MCF 10A (cell line): Measurements from ENCODE around the gene PRRC2A. TPM values are rescaled to one million over a fixed set of nuclear protein-coding genes. Genes with fewer than 3 reads are reported as not detected.
A peak's percentile ranks its signal among the peaks of the same experiment; 100 is the strongest.

Source experiments
- BruUV-seq: library from RNA; stranded (reverse); fragments of 400-500 nt; replicated peaks from 2 replicates; lab custom pipeline; 2021; lab: Mats Ljungman, UMichigan
- CTCF ChIA-PET: fragments of 300-600 bp; sonication (Branson Sonifier 250); formaldehyde crosslinking; extraction: SDS; loops from one replicate; lab custom pipeline; 2021; ENCODE audit warnings: antibody characterized with exemption, inconsistent platforms; lab: Yijun Ruan, JAX
- POLR2A ChIA-PET: fragments of 300-600, 350-650 bp; sonication (Branson Sonifier 250); formaldehyde crosslinking; extraction: SDS; loops from one replicate; lab custom pipeline; 2020; ENCODE audit warnings: antibody characterized with exemption, inconsistent platforms; lab: Yijun Ruan, JAX
- DNase-seq: peaks from one replicate; pipeline ENCODE4 v3.0.0-alpha.2; 2018; ENCODE audit not compliant: unreplicated experiment
- H3K27ac Mint-ChIP-seq: one replicate; pipeline ENCODE4 v1.8.0; 2022; ENCODE audit warnings: mild to moderate bottlenecking, low read depth, mixed read lengths; ENCODE audit not compliant: unreplicated experiment
- H3K27me3 Mint-ChIP-seq: one replicate; pipeline ENCODE4 v1.8.0; 2022; ENCODE audit warnings: mixed read lengths; ENCODE audit not compliant: insufficient read depth, unreplicated experiment
- H3K36me3 Mint-ChIP-seq: one replicate; pipeline ENCODE4 v1.8.0; 2022; ENCODE audit warnings: mild to moderate bottlenecking, moderate library complexity, mixed read lengths; ENCODE audit not compliant: insufficient read depth, unreplicated experiment
- H3K4me1 Mint-ChIP-seq: one replicate; pipeline ENCODE4 v1.8.0; 2022; ENCODE audit warnings: mixed read lengths; ENCODE audit not compliant: insufficient read depth, unreplicated experiment
- H3K4me3 Mint-ChIP-seq: one replicate; pipeline ENCODE4 v1.8.0; 2022; ENCODE audit warnings: mild to moderate bottlenecking, moderate library complexity, mixed read lengths; ENCODE audit not compliant: unreplicated experiment
- H3K9me3 Mint-ChIP-seq: one replicate; pipeline ENCODE4 v1.8.0; 2022; ENCODE audit warnings: mixed read lengths; ENCODE audit not compliant: unreplicated experiment
- CTCF ChIP-seq: fragments of 200-600 bp; IDR thresholded peaks from one replicate; pipeline ENCODE4 v1.8.0; 2022; ENCODE audit warnings: antibody characterized with exemption, mild to moderate bottlenecking; ENCODE audit not compliant: unreplicated experiment
- intact Hi-C: fragments of 100-400 bp; cut with micrococcal nuclease; formaldehyde crosslinking; loops from 2 replicates; pipeline ENCODE4 v1.14.1; 2022
- total RNA-seq: library from RNA; stranded (reverse); gene quantifications from 2 replicates; pipeline ENCODE4 v1.2.3, GENCODE V29; 2022

PRRC2A gene
- total RNA-seq, 1 experiment from 2014 or later: 247 TPM

- POLR2A ChIA-PET: interaction anchor here (0.8 to 1.1 kb wide), 2 partner anchors 20 to 23 kb away, joined by 3 to 6 read pairs; partner anchors contain the start of gene GPANK1
- no peak overlapping the region for H3K27ac Mint-ChIP-seq
- H3K27me3 Mint-ChIP-seq: no peaks in the 10 kb centered on the region
- CTCF ChIA-PET: no interaction called here
- peaks cover 89% of the 10 kb centered on the region for H3K36me3 Mint-ChIP-seq
- no peak overlapping the region for H3K4me3 Mint-ChIP-seq
- peaks cover 10% of the 10 kb centered on the region for H3K4me1 Mint-ChIP-seq
- BruUV-seq: no TSS peak
- DNase-seq: no peak
- intact Hi-C loops: no loop called here
- TF ChIP-seq CTCF: no peak
- no peaks in the 10 kb centered on the region for H3K9me3 Mint-ChIP-seq
These were observed 24.8 kb downstream of the PRRC2A start for GRCh38 chr6:31645325-31645724.

- no peaks in the 10 kb centered on the region for H3K9me3 Mint-ChIP-seq
- DNase-seq: peak; percentile 76
- intact Hi-C loops: loop anchor here (1.0 to 2.0 kb wide), 2 partner anchors 9 to 105 kb away; partner anchors contain the start of genes ATP6V1G2, C6orf47 and NFKBIL1
- ChIA-PET CTCF (interaction anchor here (0.6 to 1.0 kb wide), 6 partner anchors 15 to 247 kb away, joined by 3 to 5 read pairs (median 4); partner anchors contain the start of gene ATP6V1G2), POLR2A (interaction anchor here (0.6 to 7.1 kb wide), 52 partner anchors 8 to 1625 kb away, joined by 3 to 263 read pairs (median 6); partner anchors contain the start of genes ABHD16A, AIF1, ATF6B and ATP6V1G2)
- H3K27ac Mint-ChIP-seq: peak overlapping the region; percentile 98
- TSS peak; percentile 57 for BruUV-seq
- no peak for TF ChIP-seq CTCF
- peaks cover 60% of the 10 kb centered on the region for H3K36me3 Mint-ChIP-seq
- no peaks in the 10 kb centered on the region for H3K27me3 Mint-ChIP-seq
- peaks cover 30% of the 10 kb centered on the region for H3K4me1 Mint-ChIP-seq
- H3K4me3 Mint-ChIP-seq: peak overlapping the region; percentile 100
These were observed 31.2 kb downstream of the PRRC2A start for GRCh38 chr6:31651602-31652191.

- TSS peak; percentile 89 for BruUV-seq
- POLR2A ChIA-PET: interaction anchor here (0.5 to 7.1 kb wide), 49 partner anchors 10 to 1961 kb away, joined by 3 to 263 read pairs (median 5); partner anchors contain the start of genes ABHD16A, ATF6B, ATP6V1G2 and BRD2
- intact Hi-C loops: loop anchor here (1.0 to 2.0 kb wide), 2 partner anchors 7 to 106 kb away; partner anchors contain the start of genes ATP6V1G2, C6orf47 and NFKBIL1
- H3K27me3 Mint-ChIP-seq: no peaks in the 10 kb centered on the region
- CTCF ChIA-PET: interaction anchor here (0.7 to 1.6 kb wide), 7 partner anchors 11 to 317 kb away, joined by 3 to 9 read pairs (median 4); partner anchors contain the start of gene ATP6V1G2
- no peak for DNase-seq
- peak overlapping the region; percentile 98 for H3K27ac Mint-ChIP-seq
- H3K9me3 Mint-ChIP-seq: no peaks in the 10 kb centered on the region
- no peak for TF ChIP-seq CTCF
- H3K4me3 Mint-ChIP-seq: peak overlapping the region; percentile 100
- H3K4me1 Mint-ChIP-seq: peaks cover 36% of the 10 kb centered on the region
- H3K36me3 Mint-ChIP-seq: peaks cover 55% of the 10 kb centered on the region
These were observed 32.6 kb downstream of the PRRC2A start for GRCh38 chr6:31652925-31653724.
